Prostate gland (tissue), 2 donors: ENCODE measurements around the gene GCGR.

ENCODE experiments used
- POLR2A ChIP-seq: fragments of 450-650 bp; IDR thresholded peaks from one replicate; pipeline ENCODE4 v1.6.1; 2016; ENCODE audit warnings: antibody characterized with exemption, mild to moderate bottlenecking
- TF ChIP-seq, protein P1 (sequence below), 4 experiments: fragments of 200-600 bp in 2 of 4; fragments of 450-650 bp in 2 of 4; sonication (generic) in 2 of 4; IDR thresholded peaks; 1 replicate in 3 of 4; 2 replicates in 1 of 4; pipeline ENCODE4 v1.5.1; 2016 to 2019; ENCODE audit warnings: antibody characterized with exemption in 4 of 4, mild to moderate bottlenecking in 2 of 4, moderate library complexity in 2 of 4

DNA sequence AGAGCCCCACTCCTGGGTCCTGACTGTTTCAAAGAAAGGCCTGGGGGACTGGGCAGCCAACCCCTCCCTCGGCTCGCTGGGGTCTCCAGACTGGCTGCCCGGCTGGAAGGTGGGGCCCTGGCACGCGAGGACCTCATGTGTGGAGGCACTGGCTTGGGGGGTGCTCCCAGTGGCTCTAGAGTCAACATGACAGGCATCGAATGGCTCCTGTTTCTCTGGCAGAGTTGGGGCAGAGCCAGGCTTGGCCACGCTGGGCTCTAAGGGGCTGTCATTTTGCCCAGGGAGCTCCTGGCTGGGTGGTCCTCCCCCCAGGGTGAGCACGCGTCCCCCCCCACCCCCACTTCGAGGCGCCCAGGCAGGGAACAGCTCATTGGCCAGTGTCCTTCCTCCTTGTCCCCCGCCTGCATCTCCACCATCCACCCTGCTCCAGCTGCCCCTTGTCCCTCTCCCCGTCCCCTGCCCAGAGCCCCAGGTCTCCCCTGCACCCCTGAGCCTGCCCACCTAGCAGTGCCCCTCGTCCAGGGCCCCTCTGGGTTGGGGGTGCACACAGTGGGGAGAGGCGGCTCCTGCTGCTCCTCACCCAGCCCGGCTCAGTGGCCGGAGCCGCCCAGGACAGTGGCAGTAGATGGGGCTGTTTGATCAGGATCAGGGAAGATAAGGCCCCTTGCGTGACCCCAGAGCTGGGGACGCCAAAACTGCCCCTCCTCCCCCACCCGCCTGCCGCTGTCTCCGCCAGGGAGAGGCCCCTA lies 2.7 kb downstream of the GCGR start:
- TF ChIP-seq, protein P1, sequence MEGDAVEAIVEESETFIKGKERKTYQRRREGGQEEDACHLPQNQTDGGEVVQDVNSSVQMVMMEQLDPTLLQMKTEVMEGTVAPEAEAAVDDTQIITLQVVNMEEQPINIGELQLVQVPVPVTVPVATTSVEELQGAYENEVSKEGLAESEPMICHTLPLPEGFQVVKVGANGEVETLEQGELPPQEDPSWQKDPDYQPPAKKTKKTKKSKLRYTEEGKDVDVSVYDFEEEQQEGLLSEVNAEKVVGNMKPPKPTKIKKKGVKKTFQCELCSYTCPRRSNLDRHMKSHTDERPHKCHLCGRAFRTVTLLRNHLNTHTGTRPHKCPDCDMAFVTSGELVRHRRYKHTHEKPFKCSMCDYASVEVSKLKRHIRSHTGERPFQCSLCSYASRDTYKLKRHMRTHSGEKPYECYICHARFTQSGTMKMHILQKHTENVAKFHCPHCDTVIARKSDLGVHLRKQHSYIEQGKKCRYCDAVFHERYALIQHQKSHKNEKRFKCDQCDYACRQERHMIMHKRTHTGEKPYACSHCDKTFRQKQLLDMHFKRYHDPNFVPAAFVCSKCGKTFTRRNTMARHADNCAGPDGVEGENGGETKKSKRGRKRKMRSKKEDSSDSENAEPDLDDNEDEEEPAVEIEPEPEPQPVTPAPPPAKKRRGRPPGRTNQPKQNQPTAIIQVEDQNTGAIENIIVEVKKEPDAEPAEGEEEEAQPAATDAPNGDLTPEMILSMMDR (IDR thresholded peaks at IDR 0.05): no peak
- no peak for TF ChIP-seq POLR2A
